ENCODE data around the gene COP1. TPM values are rescaled to one million over a fixed set of nuclear protein-coding genes. Genes with fewer than 3 reads are reported as not detected.
"Not testable (repeated sequence)": the region's sequence is repeated elsewhere in the genome, so short reads cannot be mapped to it uniquely, and the experiment has no call there.

Gene COP1
- polyA plus RNA-seq, 3 donors, result 53.9 to 71.1 (median 56.6) TPM

DNA sequence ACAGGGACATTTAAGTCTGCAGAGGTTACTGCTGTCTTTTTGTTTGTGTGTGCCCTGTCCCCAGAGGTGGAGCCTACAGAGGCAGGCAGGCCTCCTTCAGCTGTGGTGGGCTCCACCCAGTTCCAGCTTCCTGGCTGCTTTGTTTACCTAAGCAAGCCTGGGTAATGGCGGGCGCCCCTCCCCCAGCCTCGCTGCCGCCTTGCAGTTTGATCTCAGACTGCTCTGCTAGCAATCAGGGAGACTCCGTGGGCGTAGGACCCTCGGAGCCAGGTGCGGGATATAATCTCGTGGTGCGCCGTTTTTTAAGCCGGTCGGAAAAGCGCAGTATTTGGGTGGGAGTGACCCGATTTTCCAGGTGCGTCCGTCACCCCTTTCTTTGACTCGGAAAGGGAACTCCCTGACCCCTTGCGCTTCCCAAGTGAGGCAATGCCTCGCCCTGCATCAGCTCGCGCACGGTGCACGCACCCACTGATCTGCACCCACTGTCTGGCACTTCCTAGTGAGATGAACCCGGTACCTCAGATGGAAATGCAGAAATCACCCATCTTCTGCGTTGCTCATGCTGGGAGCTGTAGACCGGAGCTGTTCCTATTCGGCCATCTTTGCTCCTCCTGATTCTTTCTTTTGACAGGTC lies 199.2 kb downstream of the COP1 start:
- DNase-seq (ENCODE audit: extremely low read depth in 1 of 11, low read depth in 9 of 11, low spot score in 4 of 11), result not testable (repeated sequence)

DNA sequence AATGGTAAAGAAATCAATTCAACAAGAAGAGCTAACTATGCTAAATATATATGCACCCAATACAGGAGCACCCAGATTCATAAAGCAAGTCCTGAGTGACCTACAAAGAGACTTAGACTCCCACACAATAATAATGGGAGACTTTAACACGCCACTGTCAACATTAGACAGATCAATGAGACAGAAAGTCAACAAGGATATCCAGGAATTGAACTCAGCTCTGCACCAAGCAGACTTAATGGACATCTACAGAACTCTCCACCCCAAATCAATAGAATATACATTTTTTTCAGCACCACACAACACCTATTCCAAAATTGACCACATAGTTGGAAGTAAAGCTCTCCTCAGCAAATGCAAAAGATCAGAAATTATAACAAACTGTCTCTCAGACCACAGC lies 212.4 kb downstream of the COP1 start:
- not testable (repeated sequence) for DNase-seq (ENCODE audit: extremely low read depth in 1 of 11, low read depth in 9 of 11, low spot score in 4 of 11)

DNA sequence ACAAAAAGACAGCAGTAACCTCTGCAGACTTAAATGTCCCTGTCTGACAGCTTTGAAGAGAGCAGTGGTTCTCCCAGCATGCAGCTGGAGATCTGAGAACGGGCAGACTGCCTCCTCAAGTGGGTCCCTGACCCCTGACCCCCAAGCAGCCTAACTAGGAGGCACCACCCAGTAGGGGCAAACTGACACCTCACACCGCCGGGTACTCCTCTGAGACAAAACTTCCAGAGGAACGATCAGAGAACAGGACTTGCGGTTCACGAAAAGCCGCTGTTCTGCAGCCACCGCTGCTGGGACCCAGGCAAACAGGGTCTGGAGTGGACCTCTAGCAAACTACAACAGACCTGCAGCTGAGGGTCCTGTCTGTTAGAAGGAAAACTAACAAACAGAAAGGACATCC lies 214.3 kb downstream of the COP1 start:
- not testable (repeated sequence) for DNase-seq (ENCODE audit: extremely low read depth in 1 of 11, low read depth in 9 of 11, low spot score in 4 of 11)

DNA sequence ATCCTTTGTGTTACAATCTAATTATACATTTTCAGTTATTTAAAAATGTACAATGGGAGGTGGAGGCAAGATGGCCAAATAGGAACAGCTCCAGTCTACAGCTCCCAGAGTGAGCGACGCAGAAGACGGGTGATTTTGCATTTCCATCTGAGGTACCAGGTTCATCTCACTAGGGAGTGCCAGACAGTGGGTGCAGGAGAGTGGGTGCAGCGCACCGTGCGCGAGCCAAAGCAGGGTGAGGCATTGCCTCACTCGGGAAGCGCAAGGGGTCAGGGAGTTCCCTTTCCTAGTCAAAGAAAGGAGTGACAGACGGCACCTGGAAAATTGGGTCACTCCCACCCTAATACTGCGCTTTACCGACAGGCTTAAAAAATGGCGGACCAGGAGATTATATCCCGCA lies 214.9 kb downstream of the COP1 start:
- not testable (repeated sequence) for DNase-seq (ENCODE audit: extremely low read depth in 1 of 11, low read depth in 9 of 11, low spot score in 4 of 11)

DNA sequence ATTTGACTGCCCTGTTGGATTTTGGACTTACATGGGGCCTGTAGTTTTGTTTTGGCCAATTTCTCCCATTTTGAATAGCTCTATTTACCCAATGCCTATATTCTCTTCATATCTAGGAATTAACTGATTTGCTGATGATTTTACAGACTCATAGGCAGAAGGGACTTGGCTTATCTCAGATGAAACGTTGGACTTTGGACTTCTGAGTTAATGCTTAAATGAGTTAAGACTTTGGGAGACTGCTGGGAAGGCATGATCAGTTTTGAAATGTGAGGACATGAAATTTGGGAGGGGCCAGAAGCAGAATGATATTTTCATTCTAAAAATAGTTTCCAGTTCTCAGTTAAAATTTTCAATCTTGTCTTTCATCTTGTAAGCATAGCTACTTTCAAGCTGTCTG lies 222.3 kb downstream of the COP1 start:
- DNase-seq (ENCODE audit: extremely low read depth in 1 of 11, low read depth in 9 of 11, low spot score in 4 of 11), result no peak

DNA sequence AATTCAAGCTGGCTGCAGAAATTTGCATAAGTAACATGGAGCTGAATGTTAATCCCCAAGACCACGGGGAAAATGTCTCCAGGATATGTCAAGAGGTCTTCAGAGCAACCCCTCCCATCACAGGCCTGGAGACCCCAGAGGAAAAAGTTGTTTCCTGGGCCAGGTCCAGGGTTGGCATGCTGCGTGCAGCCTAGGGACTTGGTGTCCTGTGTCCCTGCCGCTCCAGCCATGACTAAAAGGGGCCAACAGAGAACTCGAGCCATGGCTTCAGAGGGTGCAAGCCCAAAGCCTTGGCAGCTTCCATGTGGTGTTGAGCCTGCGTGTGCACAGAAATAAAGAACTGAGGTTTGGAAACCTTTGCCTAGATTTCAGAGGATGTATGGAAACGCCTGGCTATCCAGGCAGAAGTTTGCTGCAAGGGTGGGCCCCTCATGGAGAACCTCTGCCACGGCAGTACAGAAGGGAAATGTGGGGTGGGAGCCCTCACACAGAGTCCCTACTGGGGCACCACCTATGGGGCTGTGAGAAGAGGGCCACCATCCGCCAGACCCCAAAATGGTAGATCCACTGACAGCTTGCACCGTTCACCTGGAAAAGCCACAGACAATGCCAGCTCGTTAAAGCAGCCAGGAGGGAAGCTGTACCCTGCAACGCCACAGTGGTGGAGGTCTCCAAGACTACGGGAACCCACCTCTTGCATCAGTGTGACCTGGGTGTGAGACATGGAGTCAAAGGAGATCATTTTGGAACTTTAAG lies 222.9 kb downstream of the COP1 start:
- no peak for DNase-seq (ENCODE audit: extremely low read depth in 1 of 11, low read depth in 9 of 11, low spot score in 4 of 11)

DNA sequence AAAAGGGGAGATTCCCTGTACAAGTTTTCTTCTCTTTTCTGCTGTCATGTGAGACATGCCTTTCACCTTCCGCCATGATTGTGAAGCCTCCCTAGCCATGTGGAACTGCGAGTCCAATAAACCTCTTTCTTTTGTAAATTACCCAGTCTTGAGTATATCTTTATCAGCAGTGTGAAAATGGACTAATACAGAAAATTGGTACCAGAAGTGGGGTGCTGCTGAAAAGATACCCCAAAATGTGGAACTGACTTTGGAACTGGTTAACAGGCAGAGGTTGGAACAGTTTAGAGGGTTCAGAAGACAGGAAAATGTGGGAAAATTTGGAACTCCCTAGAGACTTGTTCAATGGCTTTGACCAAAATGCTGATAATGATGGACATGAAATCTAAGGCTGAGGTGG lies 223.7 kb downstream of the COP1 start:
- not testable (repeated sequence) for DNase-seq (ENCODE audit: extremely low read depth in 1 of 11, low read depth in 9 of 11, low spot score in 4 of 11)

DNA sequence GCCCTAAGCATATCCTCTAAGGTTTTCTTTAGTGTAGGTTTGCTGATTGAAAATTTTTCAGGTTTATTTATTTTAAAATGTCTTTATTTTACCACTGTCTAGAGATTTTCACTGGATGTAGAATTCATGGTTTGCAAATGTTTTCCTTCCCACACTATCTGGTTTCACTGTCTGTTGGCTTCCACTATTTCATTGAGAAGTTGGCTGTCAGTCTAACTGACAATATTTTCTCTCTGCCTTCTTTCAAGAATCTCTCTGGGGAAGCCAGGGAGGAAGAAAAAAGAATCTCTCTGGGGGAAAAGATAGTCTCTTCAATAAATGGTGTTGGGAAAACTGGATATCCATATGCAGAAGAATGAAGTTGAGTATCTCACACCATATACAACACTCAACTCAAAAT lies 226.0 kb downstream of the COP1 start:
- no peak for DNase-seq (ENCODE audit: extremely low read depth in 1 of 11, low read depth in 9 of 11, low spot score in 4 of 11)

DNA sequence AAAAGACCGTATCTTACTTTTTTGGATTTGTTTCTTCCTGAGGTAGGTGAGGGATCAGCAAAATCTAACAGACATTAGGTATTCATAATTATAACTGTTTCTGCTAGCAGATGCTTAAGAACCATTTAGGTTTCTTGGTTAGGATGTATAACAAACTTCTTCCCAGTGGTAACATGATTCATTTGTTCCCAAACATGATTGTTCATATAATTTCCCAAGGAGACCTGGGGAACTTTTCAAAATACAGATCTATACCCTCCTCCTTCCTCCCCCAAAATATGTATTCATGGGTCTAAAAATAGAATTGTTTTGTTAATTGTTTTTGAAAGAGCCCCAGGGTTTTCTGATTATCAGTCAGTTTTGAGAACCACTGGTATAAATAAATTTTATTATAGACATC lies 228.2 kb downstream of the COP1 start:
- DNase-seq (ENCODE audit: extremely low read depth in 1 of 11, low read depth in 9 of 11, low spot score in 4 of 11), result no peak

DNA sequence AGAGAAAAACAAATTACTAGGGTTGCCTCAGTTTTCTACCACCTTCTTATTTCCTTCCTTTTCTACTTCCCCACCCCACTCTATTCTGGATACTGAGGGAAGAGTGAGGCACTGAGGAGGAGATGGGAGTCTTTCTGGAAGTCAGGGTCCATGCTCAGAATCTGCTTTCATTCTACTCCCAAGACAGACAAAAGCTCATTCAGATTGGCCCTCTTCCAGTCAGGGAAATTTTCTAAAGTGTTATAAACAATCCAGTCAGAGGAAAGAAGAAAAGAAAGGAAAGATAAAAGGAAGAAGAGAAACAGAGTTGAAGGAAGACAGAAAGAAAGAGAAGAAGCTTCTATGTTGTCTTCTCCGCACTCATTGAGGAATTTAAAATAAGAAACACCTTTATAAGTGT lies 228.6 kb downstream of the COP1 start:
- no peak for DNase-seq (ENCODE audit: extremely low read depth in 1 of 11, low read depth in 9 of 11, low spot score in 4 of 11)

DNA sequence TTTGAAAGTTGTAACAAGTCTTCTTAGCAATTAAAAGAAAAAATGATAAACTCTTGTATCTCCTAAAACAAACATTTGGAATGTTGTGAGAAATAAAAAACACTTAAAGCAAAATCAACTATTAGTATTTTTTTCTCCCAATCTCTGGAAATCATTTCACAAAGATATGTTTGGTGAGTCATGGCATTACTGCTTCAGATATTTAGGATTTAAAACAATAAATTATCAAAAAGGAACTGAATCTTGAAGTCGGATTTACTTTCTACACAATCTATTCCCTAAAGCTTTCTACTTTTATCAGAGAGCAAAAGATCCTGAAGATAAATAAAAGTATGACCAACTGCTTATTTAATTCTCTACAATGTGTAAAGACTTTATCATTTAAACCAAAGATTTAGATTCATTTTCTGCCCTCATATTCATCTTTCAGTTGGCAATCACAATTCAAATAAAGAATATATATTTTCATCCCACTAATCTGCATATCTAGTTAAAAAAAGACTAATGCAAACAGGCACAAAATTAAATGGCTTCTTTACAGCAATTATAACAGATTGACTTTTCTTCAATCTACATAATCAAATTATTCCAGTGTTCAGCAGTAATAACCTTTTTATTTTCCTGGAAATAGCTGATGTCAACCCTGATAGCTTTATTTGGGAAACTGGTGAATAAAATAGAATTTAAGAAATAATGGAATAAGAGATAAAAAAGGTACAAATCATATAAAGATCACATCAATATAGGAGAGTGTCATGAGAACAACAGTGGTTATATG lies 230.0 kb downstream of the COP1 start:
- no peak for DNase-seq (ENCODE audit: extremely low read depth in 1 of 11, low read depth in 9 of 11, low spot score in 4 of 11)

DNA sequence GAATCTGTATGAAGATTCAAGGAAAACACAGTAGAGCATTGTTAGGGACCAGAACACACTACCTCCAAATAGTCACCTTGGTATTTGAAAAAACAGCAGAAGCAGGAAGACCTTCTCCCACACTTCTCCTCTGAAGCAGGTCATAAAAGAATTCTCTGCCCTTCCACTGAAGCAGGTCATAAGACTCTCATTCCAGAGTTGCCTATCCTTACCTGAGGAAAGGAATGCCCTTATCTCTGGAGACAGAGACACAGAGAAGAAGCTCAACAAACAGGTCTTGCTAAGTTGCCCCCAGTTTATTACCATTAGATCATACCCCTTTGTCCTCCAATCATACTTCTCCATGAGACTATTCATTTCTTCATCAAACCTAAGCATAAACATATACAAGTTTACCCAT lies 237.9 kb downstream of the COP1 start:
- no peak for DNase-seq (ENCODE audit: extremely low read depth in 1 of 11, low read depth in 9 of 11, low spot score in 4 of 11)

DNA sequence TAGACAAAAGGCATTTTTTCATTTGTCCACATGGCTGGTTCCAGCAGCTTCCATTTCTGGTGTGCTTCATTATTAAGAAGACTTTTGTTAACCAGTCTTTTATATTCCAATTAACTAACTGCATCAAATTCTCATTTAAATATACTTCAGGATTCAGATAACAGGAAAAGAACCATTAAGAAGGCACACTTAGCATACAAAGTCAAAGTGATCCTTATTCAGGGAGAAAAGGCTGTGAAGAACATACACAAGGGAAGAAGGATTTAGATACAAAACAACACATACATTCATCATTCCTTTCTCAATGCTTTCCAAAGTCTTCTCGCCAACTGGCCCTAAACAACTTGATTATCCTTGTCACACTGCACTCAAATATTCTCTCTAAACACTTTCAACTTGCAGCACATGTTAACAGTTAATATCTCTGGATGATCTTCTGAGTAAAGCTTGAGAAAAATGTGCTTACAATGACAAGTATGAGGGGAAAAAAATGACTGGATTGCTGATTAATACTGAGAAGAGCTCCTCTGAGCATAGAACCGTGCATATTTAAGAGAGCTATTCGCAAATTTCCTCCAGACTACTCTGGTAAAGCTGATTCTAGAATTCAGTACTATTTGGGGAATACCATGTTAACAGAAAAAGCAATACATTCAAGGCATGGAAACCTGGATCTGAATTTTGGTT lies 238.5 kb downstream of the COP1 start:
- DNase-seq (ENCODE audit: extremely low read depth in 1 of 11, low read depth in 9 of 11, low spot score in 4 of 11), result no peak

DNA sequence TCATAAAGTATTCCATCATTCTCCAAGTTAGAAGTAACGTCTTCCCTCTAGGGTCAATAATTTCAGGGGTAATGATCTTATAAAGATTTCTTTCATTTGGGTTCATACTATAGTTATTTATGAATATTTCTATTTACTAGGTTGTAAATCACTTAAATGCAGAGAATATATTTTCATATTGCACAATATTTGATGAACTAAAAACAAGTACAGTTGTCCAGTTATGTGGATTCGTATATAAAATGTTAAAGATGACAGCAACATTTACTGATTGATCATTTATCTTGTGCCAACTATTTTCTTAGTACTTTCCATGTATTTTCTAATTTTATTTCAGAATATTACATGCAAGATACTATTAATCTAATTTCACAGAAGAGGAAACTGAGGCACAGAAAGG lies 243.3 kb downstream of the COP1 start:
- no peak for DNase-seq (ENCODE audit: extremely low read depth in 1 of 11, low read depth in 9 of 11, low spot score in 4 of 11)

DNA sequence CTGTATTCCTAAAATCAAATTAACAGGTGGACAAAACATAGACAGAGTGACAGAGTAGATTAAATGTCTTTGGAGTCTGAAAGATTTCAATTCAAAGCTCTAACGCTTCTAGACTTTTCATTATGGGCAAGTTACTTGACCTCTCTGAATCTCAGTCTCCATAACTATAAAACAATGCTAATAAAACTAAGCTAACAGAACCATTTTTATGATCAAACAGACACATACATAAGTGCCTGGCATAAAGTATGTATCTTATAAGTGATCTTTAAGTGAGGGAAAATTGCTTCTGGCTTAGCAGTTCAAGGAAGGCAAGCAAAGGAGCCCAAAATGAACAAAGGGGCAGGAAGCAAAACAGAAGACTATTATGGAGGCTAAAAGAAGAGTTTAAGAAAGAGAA lies 246.9 kb downstream of the COP1 start:
- DNase-seq (ENCODE audit: extremely low read depth in 1 of 11, low read depth in 9 of 11, low spot score in 4 of 11), result no peak

DNA sequence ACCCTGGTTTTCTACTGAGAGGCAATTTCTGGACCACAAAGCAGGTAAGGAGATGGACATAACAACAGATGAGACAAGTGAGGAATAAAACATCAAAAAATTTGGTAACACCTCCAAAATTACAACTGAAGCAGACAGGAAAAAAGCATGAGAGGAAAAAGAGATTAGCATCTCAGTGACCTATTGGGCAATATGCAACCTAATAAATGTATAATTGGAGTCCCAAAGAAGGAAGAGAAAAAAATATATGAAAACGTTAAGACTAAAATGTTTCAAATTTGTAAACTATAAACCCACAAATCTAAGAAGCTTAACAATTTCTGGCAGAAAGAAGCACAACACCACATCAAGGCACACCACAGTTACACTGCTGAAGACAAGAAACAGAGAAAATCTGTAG lies 255.5 kb downstream of the COP1 start:
- no peak for DNase-seq (ENCODE audit: extremely low read depth in 1 of 11, low read depth in 9 of 11, low spot score in 4 of 11)

DNA sequence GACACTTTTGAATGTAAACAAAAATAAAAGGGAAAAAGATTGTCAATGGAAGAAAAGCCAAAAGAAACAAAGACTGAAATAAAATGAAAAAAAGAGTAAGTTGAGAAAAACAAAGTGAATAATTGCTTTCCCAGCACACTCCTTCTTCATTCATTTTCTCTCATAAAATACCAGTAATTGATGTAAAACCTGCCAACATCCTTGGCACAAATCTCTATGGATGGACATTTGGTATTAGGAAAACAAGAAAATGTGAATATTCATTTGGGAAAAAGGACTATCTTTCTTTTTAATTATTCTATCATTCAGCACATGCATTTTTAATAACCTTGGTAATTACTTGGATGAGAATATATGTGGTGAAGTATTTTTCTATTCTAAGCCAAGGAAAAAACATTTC lies 259.3 kb downstream of the COP1 start:
- DNase-seq (ENCODE audit: extremely low read depth in 1 of 11, low read depth in 9 of 11, low spot score in 4 of 11), result no peak

DNA sequence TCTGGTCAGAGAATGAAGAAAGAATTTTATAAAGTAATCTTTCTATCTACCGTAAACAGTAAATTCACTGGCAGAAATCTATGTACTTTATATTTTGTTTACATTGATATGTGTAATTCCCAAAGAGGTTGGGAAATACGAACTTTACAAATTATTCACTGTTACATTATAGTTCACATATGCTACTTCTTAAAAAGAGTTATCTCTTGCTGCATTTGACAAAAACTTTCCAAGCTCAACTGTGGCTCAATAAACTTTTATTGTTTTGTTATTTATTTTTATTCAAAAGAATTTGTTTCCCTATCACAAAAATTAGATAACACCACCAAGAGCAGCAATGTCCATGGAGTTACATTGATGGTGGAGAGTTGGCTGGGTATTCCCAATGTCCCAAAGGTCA lies 262.5 kb downstream of the COP1 start:
- DNase-seq (ENCODE audit: extremely low read depth in 1 of 11, low read depth in 9 of 11, low spot score in 4 of 11), result no peak

DNA sequence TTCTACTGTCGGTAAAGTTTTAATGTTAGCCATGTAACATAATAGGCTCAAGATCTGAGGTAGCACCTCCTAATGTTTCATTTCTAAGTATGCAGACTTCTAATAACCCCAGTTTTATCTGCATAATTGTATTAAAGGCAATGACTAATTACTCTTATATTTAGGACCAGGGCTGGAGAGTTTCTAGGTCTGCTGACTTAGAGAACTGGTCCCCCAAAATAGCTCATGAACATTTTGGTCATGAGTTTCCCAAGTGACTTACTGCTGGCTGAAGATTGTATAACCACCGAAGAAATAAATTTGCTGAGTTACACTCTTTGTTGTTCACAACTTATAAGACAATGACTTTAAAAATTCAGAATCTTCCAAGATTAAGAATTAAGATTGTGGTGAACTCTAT lies 265.9 kb downstream of the COP1 start:
- no peak for DNase-seq (ENCODE audit: extremely low read depth in 1 of 11, low read depth in 9 of 11, low spot score in 4 of 11)

DNA sequence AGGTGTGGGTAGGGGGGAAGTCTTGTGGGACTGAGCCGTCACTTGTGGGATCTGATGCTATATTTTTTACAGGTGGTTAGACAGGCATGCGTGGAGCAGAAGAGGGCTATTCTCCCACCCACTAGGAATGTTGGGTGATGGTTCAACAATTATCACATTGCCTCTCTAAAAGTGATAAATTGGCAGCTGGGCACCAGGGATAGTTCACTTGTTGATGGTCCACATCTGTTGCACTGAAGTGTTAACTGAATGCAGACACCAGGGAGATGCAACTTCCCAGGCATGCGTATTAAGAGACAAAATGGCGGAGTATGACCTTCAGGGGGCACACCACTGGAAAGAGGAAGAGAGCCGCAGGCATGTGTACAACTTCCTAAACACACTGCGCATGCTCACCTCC lies 270.4 kb downstream of the COP1 start:
- DNase-seq (ENCODE audit: extremely low read depth in 1 of 11, low read depth in 9 of 11, low spot score in 4 of 11), result no peak
